SIG-M5 treated with dmso at 0.1 percent for 504 hours (cell line): ENCODE results near the gene TAF1D.
A peak's percentile ranks its signal among the peaks of the same experiment; 100 is the strongest.
"Not testable (repeated sequence)": the region's sequence is repeated elsewhere in the genome, so short reads cannot be mapped to it uniquely, and the experiment has no call there.

Source experiments
- DNase-seq: peaks from one replicate; lab custom pipeline; 2025; ENCODE audit not compliant: unreplicated experiment; lab: John Stamatoyannopoulos, UW

Gene TAF1D

DNA sequence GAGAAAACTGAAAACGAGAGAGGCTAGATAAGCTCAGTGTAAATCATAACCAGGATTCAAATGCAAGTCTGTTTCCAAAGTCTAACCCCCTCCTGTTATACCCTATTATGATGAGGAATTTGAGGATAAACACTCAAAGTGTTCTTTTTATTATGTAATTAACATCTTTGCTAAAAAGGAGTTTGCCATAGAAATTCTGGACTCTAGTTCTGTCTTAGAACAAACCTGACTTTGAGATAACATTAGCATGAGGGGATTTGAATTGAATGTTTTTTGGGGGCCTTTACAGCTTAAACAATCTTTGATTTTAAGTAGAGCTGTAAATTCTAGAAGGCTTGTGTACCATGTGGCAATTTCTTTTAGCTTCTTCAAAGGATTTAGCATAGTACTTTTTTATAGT lies 9.7 kb upstream of the TAF1D start:
- no peak for DNase-seq

DNA sequence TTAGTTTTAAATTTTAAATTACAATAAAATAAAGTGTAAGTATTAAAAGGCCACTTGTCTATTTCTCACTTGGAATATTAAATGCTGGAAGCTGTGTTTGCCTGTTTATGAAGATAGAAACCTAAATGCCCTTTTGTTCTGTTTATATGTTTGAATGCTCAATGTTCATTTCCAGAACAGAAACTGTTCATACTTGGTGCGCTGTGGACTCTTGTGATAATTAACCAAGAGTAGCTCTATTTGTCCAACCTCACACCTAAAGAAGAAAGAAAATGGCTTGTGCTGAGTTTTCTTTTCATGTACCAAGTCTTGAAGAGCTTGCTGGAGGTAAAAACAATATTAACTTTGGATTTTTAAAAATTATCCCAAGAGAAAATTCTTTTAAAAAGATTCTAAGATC lies 5.8 kb upstream of the TAF1D start:
- no peak for DNase-seq

DNA sequence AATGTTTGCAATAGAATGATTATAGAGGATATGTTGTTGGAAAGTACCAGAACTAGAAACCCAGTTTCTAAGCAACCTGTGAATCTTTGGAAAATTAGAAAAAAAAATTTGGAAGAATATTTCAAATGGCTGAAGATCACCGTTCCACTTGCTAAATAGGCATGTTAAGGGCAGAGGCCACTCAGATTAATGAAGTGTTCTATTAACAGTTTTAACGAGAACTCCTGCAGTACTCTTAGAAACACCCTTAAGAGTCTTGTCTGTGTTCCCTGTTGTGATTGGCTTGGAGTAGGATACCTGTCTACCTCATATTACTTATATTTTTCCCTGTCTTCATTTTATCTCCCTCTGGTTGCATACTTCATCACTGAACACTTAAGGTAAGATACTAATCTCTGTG lies 4.8 kb upstream of the TAF1D start:
- DNase-seq: no peak

DNA sequence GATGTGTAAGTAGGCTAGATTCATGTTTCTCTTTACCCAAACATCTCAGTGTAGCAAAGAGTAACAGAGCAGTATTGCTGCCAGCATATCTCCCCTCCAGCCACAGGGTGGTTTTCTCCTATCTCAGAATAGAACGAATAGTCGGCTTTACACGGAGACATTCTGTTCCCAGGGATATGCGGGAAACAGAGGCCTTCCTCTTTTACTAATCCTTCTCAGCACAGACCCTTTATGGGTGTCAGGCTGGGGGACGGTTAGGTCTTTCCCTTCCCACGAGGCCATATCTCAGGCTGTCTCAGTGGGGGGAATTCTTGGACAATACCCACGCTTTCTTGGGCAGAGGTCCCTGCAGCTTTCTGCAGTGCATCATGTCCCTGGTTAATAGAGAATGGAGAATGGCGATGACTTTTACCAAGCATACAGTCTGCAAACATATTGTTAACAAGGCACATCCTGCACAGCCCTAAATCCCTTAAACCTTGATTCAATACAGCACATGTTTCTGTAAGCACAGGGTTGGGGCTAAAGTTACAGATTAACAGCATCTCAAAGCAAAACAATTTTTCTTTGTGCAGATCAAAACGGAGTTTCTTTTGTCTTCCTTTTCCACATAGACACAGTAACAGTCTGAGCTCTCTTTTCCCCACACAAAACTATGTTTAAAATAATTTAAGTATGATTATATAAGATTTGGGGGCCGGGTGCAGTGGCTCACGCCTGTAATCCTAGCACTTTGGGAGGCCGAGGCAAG lies 3.9 kb upstream of the TAF1D start:
- not testable (repeated sequence) for DNase-seq

DNA sequence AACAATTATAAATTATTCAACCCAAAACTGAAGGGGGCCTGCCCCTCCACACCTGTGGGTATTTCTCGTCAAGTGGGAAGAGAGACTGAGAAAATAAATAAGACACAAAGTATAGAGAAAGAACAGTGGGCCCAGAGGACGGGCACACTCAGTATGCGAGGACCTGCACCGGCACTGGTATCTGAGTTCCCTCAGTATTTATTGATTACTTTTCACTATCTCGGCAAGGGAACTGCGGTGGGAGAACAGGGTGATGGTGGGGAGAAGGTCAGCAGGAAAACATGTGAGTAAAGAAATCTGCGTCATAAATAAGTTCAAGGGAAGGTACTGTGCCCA lies 3.3 kb upstream of the TAF1D start:
- no peak for DNase-seq

DNA sequence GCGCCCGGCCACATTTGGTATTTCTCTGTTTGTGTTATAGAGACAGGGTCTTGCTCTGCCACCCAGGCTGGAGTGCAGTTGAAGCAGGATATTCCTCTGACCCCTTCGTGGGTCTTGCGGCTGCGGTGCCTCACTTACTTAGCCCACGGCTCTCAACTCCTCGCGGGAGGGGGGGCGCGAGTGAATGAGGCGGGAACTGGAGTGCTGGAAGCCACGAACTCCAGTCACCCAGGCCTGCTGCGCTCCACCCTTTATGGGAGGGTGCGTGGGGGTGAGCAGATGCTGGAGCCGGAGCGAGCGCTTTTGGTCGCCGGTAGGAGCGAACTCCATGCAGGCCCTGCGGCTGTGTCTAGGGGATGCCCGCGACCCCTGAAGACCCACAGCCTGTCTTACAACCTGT lies 2.0 kb upstream of the TAF1D start:
- DNase-seq: no peak

DNA sequence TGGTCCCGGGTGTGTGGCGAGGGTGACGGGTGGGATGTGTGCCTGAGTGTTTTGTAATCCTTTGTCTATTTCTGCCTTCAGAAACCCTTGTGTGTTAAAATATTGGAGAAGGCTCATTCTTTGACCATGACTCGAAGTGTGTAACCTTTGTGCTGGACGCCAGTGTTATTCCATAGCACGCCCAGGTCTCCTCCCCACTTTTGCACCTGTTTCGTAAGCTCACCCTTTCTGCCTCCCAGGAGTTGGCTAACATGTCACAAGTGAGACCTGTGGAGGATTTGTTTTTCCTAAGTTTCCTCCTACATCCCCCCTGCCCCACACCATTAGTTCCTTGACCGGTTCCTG lies 559 bp upstream of the TAF1D start:
- DNase-seq: peak; percentile 81

DNA sequence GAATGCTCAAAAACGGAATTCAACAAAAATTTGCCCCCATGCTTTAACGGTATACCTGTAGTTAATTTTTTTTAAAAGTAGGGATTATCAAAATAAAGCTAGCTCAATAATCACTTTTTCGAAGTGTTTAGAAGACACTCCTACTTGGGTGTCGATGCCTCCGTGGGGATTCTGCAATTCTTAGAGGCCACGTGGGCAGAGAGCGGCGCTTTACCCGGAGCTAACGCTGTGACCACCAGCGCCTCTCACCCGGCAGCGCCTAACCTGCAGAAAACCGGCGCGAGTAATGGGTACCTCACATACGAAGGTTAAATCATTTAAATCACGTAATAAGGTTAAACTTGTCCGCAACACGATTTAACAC lies 583 bp downstream of the TAF1D start:
- DNase-seq: peak; percentile 55

DNA sequence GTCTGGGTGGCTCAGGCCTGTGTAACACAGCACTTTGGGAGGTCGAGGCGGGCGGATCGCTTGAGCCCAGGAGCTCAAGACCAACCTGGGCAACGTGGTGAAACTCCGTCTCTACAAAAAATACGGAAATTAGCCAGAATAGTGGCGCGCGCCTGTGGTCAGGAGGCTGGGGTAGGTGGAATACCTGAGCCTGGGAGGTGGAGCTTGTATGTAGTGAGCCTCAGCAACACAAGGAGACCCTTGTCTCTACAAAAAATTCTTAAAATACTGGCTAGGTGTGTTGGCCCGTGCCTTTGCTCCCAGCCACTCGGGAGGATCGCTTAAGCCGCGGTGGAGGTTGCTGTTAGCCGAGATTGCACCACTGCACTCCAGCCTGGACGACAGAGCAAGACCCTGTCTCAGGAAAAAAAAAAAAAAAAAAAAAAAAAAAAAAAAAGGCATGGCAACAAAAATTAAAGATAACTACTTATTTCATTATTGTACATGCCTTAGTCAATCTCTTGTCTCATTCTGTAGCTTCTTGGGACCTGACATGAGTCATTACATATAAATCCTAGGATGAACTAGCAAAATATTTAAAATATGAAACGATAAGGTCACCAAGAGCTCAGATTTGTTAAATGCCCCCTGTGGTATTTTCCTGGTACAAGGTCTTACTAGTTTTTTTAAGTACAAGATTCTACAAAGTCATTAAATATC lies 1.1 kb downstream of the TAF1D start:
- DNase-seq: no peak

DNA sequence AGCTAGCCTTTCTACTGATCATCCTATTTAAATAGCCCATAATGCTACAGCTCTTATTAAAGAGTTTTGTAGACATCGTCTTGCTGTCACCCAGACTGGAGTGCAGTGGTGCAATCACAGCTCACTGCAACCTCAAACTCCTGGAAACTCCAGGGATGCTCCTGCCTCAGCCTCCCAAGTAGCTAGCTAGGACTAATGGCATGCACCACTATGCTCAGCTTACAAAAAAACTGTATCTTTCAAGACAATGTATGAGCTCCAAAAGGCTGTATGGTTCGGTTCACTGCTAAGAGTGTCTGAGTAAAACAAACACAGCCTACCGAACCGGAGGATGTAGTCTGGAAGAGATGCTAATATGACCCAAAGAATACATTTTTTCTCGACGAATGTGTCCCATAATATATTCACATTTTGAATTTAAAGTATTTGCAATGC lies 2.6 kb downstream of the TAF1D start:
- no peak for DNase-seq

DNA sequence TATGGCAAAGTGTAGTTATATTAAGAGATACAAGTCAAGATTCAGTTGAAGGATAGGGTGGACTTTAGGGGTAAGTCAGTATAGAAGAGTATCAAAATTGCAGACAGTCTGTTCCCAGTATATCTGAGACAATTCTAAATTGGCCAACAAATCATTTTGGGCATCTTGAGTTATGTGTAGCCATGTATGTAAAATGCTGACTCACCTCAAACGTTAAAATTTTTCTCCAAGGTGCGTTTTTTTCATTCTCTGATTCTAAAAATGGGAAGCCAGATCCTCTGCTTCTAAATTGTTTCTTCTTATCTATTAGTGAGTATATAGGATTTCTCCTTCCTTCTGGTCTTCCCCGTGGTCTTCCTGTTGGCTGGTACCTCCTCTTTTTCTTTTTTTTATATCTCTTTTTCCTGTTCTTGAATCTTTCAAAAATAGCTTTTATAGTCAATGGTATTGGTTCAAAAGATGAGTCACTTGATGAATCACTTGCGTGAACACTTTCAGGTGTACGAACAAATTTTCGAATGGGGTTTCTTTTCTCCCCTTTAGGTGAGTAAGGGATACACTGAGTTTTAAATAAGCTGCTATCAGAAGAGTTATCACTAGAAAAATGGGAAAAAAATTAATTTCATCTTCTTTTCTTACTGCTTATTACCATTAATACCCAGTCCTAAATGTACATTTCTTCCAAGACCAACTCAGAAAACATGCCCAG lies 3.2 kb downstream of the TAF1D start:
- DNase-seq: no peak

DNA sequence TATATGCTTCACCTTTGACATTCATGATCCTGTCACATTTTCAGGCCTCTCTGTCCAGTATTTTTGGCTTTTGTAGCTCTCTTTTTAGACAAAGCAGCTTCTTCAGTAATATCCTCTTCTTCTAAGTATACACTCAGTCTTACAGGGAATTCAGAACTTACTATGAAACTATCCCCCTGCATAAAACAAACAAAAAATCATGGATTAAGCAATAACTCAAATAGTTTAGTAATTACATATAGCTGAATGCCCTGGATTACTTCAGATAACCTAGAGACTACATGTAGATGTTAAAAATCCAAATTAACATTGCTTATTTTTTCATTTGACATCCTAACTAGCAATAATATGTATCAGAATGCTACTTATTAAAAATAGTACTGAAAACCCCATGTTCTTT lies 5.2 kb downstream of the TAF1D start:
- no peak for DNase-seq

DNA sequence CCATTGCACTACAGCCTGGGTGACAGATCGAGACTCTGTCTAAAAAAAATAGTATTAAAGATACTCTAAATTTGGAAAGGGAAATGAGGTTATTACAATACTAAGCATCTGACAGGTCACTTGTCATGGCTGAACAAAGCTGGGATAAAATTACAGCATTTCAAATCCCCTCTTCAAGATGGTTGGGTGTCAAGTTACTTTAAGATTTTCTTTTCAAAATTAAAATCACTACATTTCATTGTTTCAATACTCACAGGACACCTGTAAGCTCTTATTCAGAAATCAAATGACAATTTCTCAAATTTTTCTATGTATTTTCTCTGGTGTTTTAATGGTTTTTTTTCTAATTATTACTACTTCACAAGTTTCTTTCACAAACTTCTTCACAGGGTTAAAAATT lies 5.7 kb downstream of the TAF1D start:
- no peak for DNase-seq

DNA sequence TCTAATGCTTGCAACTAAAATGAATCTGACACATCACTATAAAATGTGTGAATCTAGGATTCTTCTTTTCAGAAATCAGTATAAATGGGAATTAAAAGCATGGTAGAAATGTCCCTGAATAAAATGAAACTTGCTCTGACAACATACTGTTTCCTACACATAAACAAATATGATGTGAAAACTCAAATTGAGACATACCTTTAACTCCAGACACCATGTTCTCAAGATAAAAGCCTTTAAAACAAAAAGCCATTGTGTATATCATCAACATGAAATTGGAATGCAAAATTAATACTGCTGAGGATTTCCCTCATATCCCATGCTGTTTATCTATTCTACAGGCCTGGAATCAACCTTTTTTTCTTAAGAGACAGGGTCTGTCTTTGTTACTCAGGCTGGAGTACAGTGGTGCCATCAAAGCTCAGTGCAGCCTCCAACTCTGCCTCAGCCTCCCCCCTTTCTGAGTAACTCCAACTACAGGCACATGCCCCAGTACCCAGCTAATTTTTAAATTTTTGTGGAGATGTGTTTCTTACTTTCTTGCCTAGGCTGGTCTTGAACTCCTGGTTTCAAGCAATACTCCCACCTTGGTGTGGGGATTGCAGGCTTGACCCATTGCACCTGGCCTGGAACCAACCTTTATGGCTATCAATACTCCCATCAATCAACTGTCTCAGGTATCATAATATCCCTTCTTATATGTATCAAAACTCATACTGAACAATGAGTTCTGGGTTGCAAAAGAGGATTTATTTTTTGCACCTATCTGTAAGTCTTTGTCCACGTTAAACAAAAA lies 6.7 kb downstream of the TAF1D start:
- no peak for DNase-seq

DNA sequence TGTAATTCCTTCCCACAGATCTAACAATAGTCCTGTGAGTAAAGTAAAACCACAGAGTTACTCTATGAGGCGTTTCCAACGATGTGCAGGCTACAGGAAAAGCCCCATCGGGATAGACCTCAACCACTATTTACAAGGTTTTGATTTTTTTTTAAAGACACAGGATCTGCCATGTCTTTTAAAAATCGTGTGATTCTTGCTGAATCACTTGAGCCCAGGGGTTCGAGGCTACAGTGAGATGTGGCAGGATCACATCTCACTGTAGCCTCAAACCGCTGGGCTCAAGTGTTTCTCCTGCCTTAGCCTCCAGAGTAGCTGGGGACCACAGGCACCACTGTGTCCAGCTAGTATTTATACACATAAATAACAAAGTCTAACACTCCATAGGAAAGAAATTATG lies 7.8 kb downstream of the TAF1D start:
- DNase-seq: no peak

DNA sequence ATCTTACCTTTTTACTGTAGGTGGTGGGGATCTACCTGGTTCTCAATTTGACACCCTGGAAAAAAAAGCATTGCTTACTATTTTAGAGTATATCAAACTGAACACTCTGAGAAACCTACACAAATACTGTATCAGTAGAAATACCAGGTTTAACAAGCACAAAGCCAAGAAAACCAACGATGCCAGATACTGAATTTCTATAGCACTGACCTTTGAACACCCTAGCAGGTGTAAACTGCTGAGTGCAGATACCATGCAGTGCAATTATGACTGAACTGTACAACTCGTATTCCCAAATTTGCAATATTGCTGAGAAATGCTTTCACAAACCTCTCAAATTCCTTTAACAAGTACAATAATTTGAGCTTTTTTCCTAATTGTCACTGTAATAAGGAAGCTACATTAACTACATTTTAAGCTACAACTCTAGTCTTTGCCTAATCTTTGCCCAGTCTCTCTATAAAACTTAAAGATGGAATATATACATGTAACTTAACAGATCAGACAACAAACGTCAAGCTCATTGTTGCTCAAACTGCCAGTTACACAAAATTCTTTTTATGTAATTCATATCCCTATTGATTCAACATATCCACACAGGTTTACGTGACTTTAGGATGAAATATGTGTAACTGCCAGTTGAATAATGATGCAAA lies 8.9 kb downstream of the TAF1D start:
- no peak for DNase-seq

DNA sequence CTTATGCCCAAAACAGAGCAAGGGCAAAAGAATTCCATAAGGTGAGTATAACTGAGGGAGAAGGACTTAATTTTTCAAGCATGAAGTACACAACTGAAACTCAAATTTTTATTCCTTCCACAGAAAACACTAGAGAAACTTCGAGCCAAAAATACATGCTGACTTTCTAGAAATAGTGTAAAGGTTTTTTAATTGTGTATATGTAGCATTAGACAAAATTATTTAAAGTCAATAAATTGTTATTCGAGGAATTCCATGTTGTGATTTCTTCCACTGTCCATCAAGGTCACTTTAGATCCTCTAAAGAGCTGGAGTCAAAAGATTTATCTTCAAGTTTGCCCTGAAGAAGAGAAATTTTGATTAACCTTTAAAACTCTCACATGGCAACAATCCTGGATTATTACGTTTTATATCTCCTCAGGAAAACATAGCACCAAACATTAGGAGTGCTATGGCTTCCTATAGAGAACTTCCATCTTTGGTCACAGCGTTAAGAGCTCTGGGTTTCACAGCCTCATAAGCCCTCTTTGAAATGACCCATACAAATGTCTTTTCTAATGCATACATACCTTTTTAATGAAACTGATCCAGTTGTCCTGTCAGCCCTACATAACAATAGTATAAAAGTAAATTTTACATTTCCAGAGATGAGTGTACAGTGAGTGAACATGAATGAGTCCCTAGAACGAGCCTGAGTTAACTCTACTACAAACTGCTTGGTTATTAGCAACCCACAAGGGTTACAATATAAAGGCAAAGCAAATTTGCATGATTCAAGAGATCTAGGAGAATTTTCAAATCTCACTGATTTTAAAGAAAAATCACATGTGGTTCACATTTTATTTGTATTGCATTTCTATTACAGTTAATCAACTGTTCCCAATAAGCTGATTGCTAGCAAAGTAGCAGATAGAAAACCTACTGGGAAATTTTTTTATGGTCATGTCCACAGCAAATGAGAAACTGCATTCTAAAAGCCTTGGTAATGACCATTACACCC lies 10.9 kb downstream of the TAF1D start:
- DNase-seq: no peak

DNA sequence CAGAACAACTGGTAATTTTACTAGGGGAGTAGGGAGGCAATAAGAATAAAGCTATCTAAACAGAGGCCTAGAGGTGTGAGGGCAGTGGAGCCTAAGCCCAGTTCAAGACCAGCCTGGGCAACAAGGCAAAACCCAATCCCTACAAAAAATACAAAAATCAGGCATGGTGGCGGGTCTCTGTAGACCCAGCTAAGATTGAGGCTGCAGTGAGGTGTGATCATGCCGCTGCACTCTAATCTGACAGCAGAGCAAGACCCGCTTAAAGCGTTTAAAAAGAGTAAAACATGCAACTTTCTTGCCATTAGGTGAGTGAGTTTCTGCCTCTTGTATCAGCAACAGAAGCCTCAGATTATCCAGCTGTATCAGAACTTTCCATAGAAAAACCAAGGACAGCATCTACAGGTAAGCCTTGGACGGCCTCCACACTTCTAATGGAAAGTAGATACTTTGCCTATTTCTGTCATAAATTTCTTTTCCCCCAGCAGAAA lies 12.1 kb downstream of the TAF1D start:
- DNase-seq: no peak

DNA sequence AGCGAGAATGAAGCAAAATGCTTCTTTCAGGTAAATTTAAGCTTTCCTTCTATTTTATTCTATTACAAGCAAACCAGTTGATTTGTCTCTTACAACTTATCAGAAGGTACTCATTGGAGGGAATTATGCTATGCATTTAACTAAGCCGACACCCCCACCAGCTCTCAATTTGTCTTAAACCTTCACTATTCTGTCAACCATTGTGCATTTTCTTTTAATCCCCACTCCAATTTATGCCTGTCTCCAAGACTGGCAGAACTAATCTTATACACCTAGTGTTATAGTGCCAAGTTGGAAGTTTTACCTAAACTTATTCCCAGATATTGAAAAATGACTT lies 12.5 kb downstream of the TAF1D start:
- no peak for DNase-seq
